HUES6 (cell line): ENCODE data around the gene VPS35L.

Experiments used
- H3K27ac ChIP-seq: 2 replicates; pipeline ENCODE4 v1.7.0; 2013; ENCODE audit warnings: low read depth, mild to moderate bottlenecking, low read length, inconsistent platforms
- H3K27me3 ChIP-seq: 2 replicates; pipeline ENCODE4 v1.6.1; 2013; ENCODE audit warnings: low read length; ENCODE audit not compliant: control insufficient read depth, insufficient read depth
- H3K36me3 ChIP-seq: 2 replicates; pipeline ENCODE4 v1.6.1; 2013; ENCODE audit warnings: low read length; ENCODE audit not compliant: control insufficient read depth, insufficient read depth
- H3K4me1 ChIP-seq: 2 replicates; pipeline ENCODE4 v1.6.1; 2013; ENCODE audit warnings: low read length; ENCODE audit not compliant: control insufficient read depth, insufficient read depth
- H3K4me3 ChIP-seq: 2 replicates; pipeline ENCODE4 v1.5.1; 2013; ENCODE audit warnings: low read depth, low read length
- H3K9ac ChIP-seq: one replicate; pipeline ENCODE4 v1.6.1; 2013; ENCODE audit warnings: mild to moderate bottlenecking, low read length
- H3K9me3 ChIP-seq: 2 replicates; pipeline ENCODE4 v1.6.1; 2013; ENCODE audit warnings: low read depth, low read length; ENCODE audit not compliant: control insufficient read depth, insufficient read depth

Gene VPS35L

GRCh38 chr16:19599968-19600716, 44.6 kb downstream of the VPS35L start:
- no peak overlapping the region for H3K9ac ChIP-seq
- no peaks in the 10 kb centered on the region for H3K27me3 ChIP-seq
- no peaks in the 10 kb centered on the region for H3K9me3 ChIP-seq
- peaks cover 3% of the 10 kb centered on the region; the same call in 1 of the 2 replicates for H3K4me1 ChIP-seq
- no peak overlapping the region for H3K4me3 ChIP-seq
- H3K36me3 ChIP-seq = peaks cover 22% of the 10 kb centered on the region
- H3K27ac ChIP-seq = no peak overlapping the region

GRCh38 chr16:19601083-19601976, 45.8 kb downstream of the VPS35L start:
- Histone ChIP-seq H3K27ac (no peak overlapping the region), H3K36me3 (peaks cover 28% of the 10 kb centered on the region), H3K9me3 (no peaks in the 10 kb centered on the region), H3K27me3 (no peaks in the 10 kb centered on the region), H3K4me3 (no peak overlapping the region), H3K4me1 (peaks cover 3% of the 10 kb centered on the region; the same call in 1 of the 2 replicates), H3K9ac (no peak overlapping the region)

DNA sequence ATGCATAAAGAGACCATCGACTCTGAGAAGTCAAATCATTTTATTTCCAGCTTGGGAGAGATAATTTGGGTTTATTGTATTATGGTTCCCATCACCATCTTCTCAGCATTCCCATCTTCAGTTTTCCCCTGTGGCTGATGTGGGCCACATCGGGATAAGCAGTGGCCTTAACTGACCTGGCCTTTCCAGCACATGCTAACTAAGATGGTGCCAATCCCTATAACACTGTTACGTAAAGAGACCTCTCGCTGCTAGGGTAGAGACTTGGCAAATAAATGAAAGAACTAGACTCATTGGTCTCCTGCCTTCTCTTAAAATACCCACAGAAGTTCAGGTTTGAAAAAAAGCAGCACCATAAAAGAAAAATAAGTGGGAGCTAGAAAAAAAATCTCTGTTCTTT, 49.4 kb downstream of the VPS35L start:
- Histone ChIP-seq H3K27me3 (no peaks in the 10 kb centered on the region), H3K9me3 (no peaks in the 10 kb centered on the region), H3K36me3 (peaks cover 53% of the 10 kb centered on the region), H3K27ac (no peak overlapping the region), H3K4me3 (no peak overlapping the region), H3K9ac (no peak overlapping the region), H3K4me1 (peaks cover 3% of the 10 kb centered on the region; the same call in 1 of the 2 replicates)

GRCh38 chr16:19605701-19606100, 50.2 kb downstream of the VPS35L start:
- H3K4me3 ChIP-seq = no peak overlapping the region
- no peaks in the 10 kb centered on the region for H3K9me3 ChIP-seq
- H3K36me3 ChIP-seq = peaks cover 59% of the 10 kb centered on the region
- H3K9ac ChIP-seq = no peak overlapping the region
- no peaks in the 10 kb centered on the region for H3K27me3 ChIP-seq
- no peak overlapping the region for H3K27ac ChIP-seq
- peaks cover 3% of the 10 kb centered on the region; the same call in 1 of the 2 replicates for H3K4me1 ChIP-seq

GRCh38 chr16:19607616-19608280, 52.2 kb downstream of the VPS35L start:
- Histone ChIP-seq H3K27ac (no peak overlapping the region), H3K4me3 (no peak overlapping the region), H3K9ac (no peak overlapping the region), H3K9me3 (no peaks in the 10 kb centered on the region), H3K36me3 (peaks cover 67% of the 10 kb centered on the region), H3K4me1 (no peaks in the 10 kb centered on the region; the same call in 1 of the 2 replicates), H3K27me3 (no peaks in the 10 kb centered on the region)

DNA sequence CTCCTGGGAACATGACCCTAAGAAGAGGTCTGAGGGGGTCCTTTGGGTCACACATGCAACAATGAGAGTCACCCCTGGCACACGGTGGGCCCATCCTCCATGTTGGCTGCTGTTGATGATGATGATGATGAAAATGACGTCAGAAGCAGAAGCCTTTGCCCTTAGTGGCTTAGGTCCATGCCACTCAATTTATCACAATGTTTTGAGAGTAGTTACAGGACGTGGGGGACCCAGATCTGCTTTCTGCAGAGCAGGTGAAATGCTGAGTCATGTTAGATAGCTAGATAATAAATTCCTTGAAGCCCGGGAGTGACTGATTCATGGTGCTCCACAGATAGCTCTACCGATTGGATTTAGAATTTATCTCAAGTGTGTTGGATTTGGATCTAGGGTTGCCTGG, 53.9 kb downstream of the VPS35L start:
- Histone ChIP-seq H3K9me3 (no peaks in the 10 kb centered on the region), H3K4me3 (no peak overlapping the region), H3K27ac (no peak overlapping the region), H3K27me3 (no peaks in the 10 kb centered on the region), H3K36me3 (peaks cover 64% of the 10 kb centered on the region), H3K9ac (no peak overlapping the region), H3K4me1 (no peaks in the 10 kb centered on the region; the same call in 1 of the 2 replicates)

DNA sequence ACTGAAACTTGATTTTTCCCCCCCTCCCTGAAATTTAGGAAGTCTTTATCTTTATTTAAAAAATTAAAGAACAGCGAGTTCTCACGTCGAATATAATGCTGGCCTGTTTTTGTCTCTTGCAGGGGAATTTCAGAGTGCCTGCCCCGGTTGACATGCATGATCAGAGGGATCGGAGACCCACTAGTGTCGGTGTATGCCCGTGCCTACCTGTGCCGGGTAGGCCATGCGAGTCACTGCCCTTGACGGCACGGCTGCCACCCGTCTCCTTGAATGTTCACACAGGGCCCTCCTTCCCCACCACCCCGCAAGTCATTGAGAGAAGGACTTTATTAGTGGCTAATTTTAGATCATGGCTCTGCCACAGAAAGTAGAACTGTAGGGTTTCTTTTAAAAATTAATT, 54.7 kb downstream of the VPS35L start:
- Histone ChIP-seq H3K36me3 (peaks cover 62% of the 10 kb centered on the region), H3K9ac (no peak overlapping the region), H3K9me3 (no peaks in the 10 kb centered on the region), H3K4me1 (no peaks in the 10 kb centered on the region; the same call in 1 of the 2 replicates), H3K27me3 (no peaks in the 10 kb centered on the region), H3K27ac (no peak overlapping the region), H3K4me3 (no peak overlapping the region)

- Histone ChIP-seq H3K36me3 (peaks cover 48% of the 10 kb centered on the region), H3K9ac (no peak overlapping the region), H3K27me3 (no peaks in the 10 kb centered on the region), H3K9me3 (no peaks in the 10 kb centered on the region), H3K27ac (no peak overlapping the region), H3K4me1 (no peaks in the 10 kb centered on the region; the same call in 1 of the 2 replicates), H3K4me3 (no peak overlapping the region)
Observed at GRCh38 chr16:19613834-19614233, 58.3 kb downstream of the VPS35L start.

GRCh38 chr16:19616241-19616640, 60.7 kb downstream of the VPS35L start:
- no peaks in the 10 kb centered on the region for H3K9me3 ChIP-seq
- H3K27ac ChIP-seq = no peak overlapping the region
- no peak overlapping the region for H3K4me3 ChIP-seq
- H3K36me3 ChIP-seq = peaks cover 32% of the 10 kb centered on the region
- no peak overlapping the region for H3K9ac ChIP-seq
- H3K27me3 ChIP-seq = no peaks in the 10 kb centered on the region
- H3K4me1 ChIP-seq = no peaks in the 10 kb centered on the region

GRCh38 chr16:19618876-19619275, 63.4 kb downstream of the VPS35L start:
- H3K9ac ChIP-seq = no peak overlapping the region
- H3K27me3 ChIP-seq = no peaks in the 10 kb centered on the region

More at GRCh38 chr16:19618876-19619275, 63.4 kb downstream of the VPS35L start:
- H3K36me3 ChIP-seq = peaks cover 26% of the 10 kb centered on the region; the same call in 1 of the 2 replicates
- no peaks in the 10 kb centered on the region for H3K9me3 ChIP-seq
- no peaks in the 10 kb centered on the region for H3K4me1 ChIP-seq
- no peak overlapping the region for H3K4me3 ChIP-seq
- H3K27ac ChIP-seq = no peak overlapping the region
